Neuronal stem cell (in vitro differentiated cells): Measurements from ENCODE around the gene NFKB2.
A peak's percentile ranks its signal among the peaks of the same experiment; 100 is the strongest.

ENCODE experiments used
- DNase-seq: peaks from one replicate; pipeline ENCODE4 v3.0.0-alpha.2; 2013; ENCODE audit warnings: low spot score
- H2AFZ ChIP-seq: one replicate; pipeline ENCODE4 v1.6.1; 2013; ENCODE audit warnings: mild to moderate bottlenecking, low read length, inconsistent platforms
- H2AK5ac ChIP-seq: 2 replicates; pipeline ENCODE4 v1.6.1; 2013; ENCODE audit warnings: low read depth, mild to moderate bottlenecking, inconsistent platforms, low read length, moderate library complexity, mixed read lengths
- H2BK120ac ChIP-seq: 2 replicates; pipeline ENCODE4 v1.6.1; 2013; ENCODE audit warnings: low read depth, mild to moderate bottlenecking, inconsistent platforms, low read length, moderate library complexity, mixed read lengths
- H2BK12ac ChIP-seq: one replicate; pipeline ENCODE4 v1.6.1; 2013; ENCODE audit warnings: low read length, inconsistent platforms
- H2BK15ac ChIP-seq: 2 replicates; pipeline ENCODE4 v1.6.1; 2013; ENCODE audit warnings: mild to moderate bottlenecking, low read length, inconsistent platforms, mixed read lengths
- H2BK5ac ChIP-seq: one replicate; pipeline ENCODE4 v1.6.1; 2013; ENCODE audit warnings: inconsistent platforms, mild to moderate bottlenecking, low read length, moderate library complexity
- H3K14ac ChIP-seq: one replicate; pipeline ENCODE4 v1.6.1; 2013; ENCODE audit warnings: low read length, inconsistent platforms
- H3K18ac ChIP-seq: 2 replicates; pipeline ENCODE4 v1.6.1; 2013; ENCODE audit warnings: low read length, inconsistent platforms
- H3K23ac ChIP-seq: 2 replicates; pipeline ENCODE4 v1.6.1; 2013; ENCODE audit warnings: low read depth, mild to moderate bottlenecking, mixed read lengths, low read length, inconsistent platforms; ENCODE audit not compliant: poor library complexity
- H3K27ac ChIP-seq: replicated peaks from 3 replicates; pipeline ENCODE4 v1.5.1; 2013; ENCODE audit warnings: low read length, inconsistent platforms
- H3K27me3 ChIP-seq, 3 experiments: 2 replicates each; pipeline ENCODE4 v1.6.1; 2013; ENCODE audit warnings: low read length in 3 of 3, mild to moderate bottlenecking in 2 of 3, inconsistent platforms in 1 of 3, low read depth in 1 of 3, mixed read lengths in 1 of 3, moderate library complexity in 1 of 3; ENCODE audit not compliant: control insufficient read depth in 3 of 3, insufficient read depth in 3 of 3
- H3K36me3 ChIP-seq, 2 donors: replicated peaks in 1 of 2; 2 replicates each; pipeline ENCODE4 v1.6.1; 2013; ENCODE audit warnings: low read length in 2 of 2; ENCODE audit not compliant: control insufficient read depth in 2 of 2, insufficient read depth in 2 of 2
- H3K4ac ChIP-seq: 2 replicates; pipeline ENCODE4 v1.6.1; 2013; ENCODE audit warnings: inconsistent platforms, mild to moderate bottlenecking, low read length, moderate library complexity
- H3K4me1 ChIP-seq, 2 donors: 1 replicate in 1 of 2; 2 replicates in 1 of 2; pipeline ENCODE4 v1.6.1; 2013; ENCODE audit warnings: low read length in 2 of 2, low read depth in 1 of 2; ENCODE audit not compliant: control insufficient read depth in 2 of 2, insufficient read depth in 1 of 2
- H3K4me2 ChIP-seq: one replicate; pipeline ENCODE4 v1.6.1; 2013; ENCODE audit warnings: mild to moderate bottlenecking, low read length, inconsistent platforms; ENCODE audit not compliant: insufficient read depth, poor library complexity, severe bottlenecking
- H3K4me3 ChIP-seq, 2 donors: 2 replicates each; pipeline ENCODE4 v1.5.1; 2013; ENCODE audit warnings: low read length in 2 of 2, mild to moderate bottlenecking in 2 of 2, inconsistent platforms in 1 of 2, moderate library complexity in 1 of 2
- H3K79me1 ChIP-seq: one replicate; pipeline ENCODE4 v1.6.1; 2013; ENCODE audit warnings: low read depth, mild to moderate bottlenecking, inconsistent platforms, low read length, moderate library complexity
- H3K9ac ChIP-seq: one replicate; pipeline ENCODE4 v1.6.1; 2013; ENCODE audit warnings: mild to moderate bottlenecking, low read depth, low read length, inconsistent platforms; ENCODE audit not compliant: poor library complexity
- H3K9me3 ChIP-seq, 2 donors: replicated peaks in 1 of 2; 2 replicates each; pipeline versions ENCODE3 to v1.6.1; 2013; ENCODE audit warnings: low read length in 2 of 2, mild to moderate bottlenecking in 2 of 2, inconsistent platforms in 1 of 2, low read depth in 1 of 2, mixed read lengths in 1 of 2, moderate library complexity in 1 of 2; ENCODE audit not compliant: control insufficient read depth in 2 of 2, insufficient read depth in 1 of 2
- H4K8ac ChIP-seq: one replicate; pipeline ENCODE4 v1.6.1; 2013; ENCODE audit warnings: low read depth, mild to moderate bottlenecking, inconsistent platforms, low read length, moderate library complexity
- H4K91ac ChIP-seq: one replicate; pipeline ENCODE4 v1.6.1; 2013; ENCODE audit warnings: low read length, low read depth, mild to moderate bottlenecking, inconsistent platforms; ENCODE audit not compliant: poor library complexity
- WGBS, 2 donors: extraction: QIAGEN DNeasy Blood & Tissue Kit; methylation state at CpG; one replicate each; pipeline ENCODE4 v1.1.7; 2013; ENCODE audit warnings: missing lambda C conversion rate in 2 of 2, mixed read lengths in 1 of 2; ENCODE audit not compliant: insufficient read length in 2 of 2, insufficient replicate concordance in 1 of 2; ENCODE audit errors: extremely low coverage in 2 of 2; 5-methylcytosine and 5-hydroxymethylcytosine counted together

Gene NFKB2

GRCh38 chr10:102354451-102354850 is 41.1 kb upstream of the NFKB2 start:
- Histone ChIP-seq H2AFZ (no peak overlapping the region), H3K36me3 (peaks cover 45 to 78% of the 10 kb centered on the region in 2 donors), H3K9ac (no peak overlapping the region), H3K4me1 (no peaks in the 10 kb centered on the region), H3K79me1 (no peaks in the 10 kb centered on the region), H3K4ac (no peak overlapping the region), H2BK12ac (no peak overlapping the region), H2BK15ac (no peak overlapping the region), H2BK5ac (no peak overlapping the region), H2BK120ac (no peak overlapping the region), H3K9me3 (no peaks in the 10 kb centered on the region), H3K27ac (no peak overlapping the region), H3K18ac (no peak overlapping the region), H3K4me2 (no peak overlapping the region), H2AK5ac (no peak overlapping the region), H3K4me3 (no peak overlapping the region), H3K14ac (no peak overlapping the region), H4K91ac (no peak overlapping the region), H4K8ac (no peak overlapping the region), H3K23ac (no peak overlapping the region), H3K27me3 (no peaks in the 10 kb centered on the region)
- WGBS, 2 donors: no CpG with 5 or more reads among the region's 3 CpGs
- DNase-seq: no peak

- peaks cover 51 to 93% of the 10 kb centered on the region in 2 donors for H3K36me3 ChIP-seq
- DNase-seq: no peak
- H3K4me1 ChIP-seq: no peaks in the 10 kb centered on the region
- no peak overlapping the region for H3K4me2 ChIP-seq
- H3K4me3 ChIP-seq: peak overlapping the region in 1 of 2 donors; percentile 55
- H2BK5ac ChIP-seq: no peak overlapping the region
- no peak overlapping the region for H3K23ac ChIP-seq
- no CpG with 5 or more reads among the region's 4 CpGs for WGBS, 2 donors
- H3K79me1 ChIP-seq: no peaks in the 10 kb centered on the region
- no peak overlapping the region for H2AK5ac ChIP-seq
- no peak overlapping the region for H4K8ac ChIP-seq
- no peak overlapping the region for H3K27ac ChIP-seq
- no peak overlapping the region for H2BK12ac ChIP-seq
- H3K9ac ChIP-seq: no peak overlapping the region
- no peak overlapping the region for H2AFZ ChIP-seq
- H2BK15ac ChIP-seq: no peak overlapping the region
- H3K4ac ChIP-seq: no peak overlapping the region
- H3K9me3 ChIP-seq: no peaks in the 10 kb centered on the region
- no peaks in the 10 kb centered on the region for H3K27me3 ChIP-seq
- H3K14ac ChIP-seq: no peak overlapping the region
- no peak overlapping the region for H4K91ac ChIP-seq
- no peak overlapping the region for H3K18ac ChIP-seq
- H2BK120ac ChIP-seq: no peak overlapping the region
These were observed 36.7 kb upstream of the NFKB2 start for GRCh38 chr10:102358712-102359382.

GRCh38 chr10:102367441-102367840 is 28.1 kb upstream of the NFKB2 start:
- Histone ChIP-seq H2BK15ac (no peak overlapping the region), H3K23ac (no peak overlapping the region), H3K79me1 (no peaks in the 10 kb centered on the region), H2AFZ (no peak overlapping the region), H3K18ac (no peak overlapping the region), H3K4me2 (no peak overlapping the region), H3K9me3 (peaks cover 0 to 6% of the 10 kb centered on the region in 2 donors), H2BK5ac (no peak overlapping the region), H2BK120ac (no peak overlapping the region), H2AK5ac (no peak overlapping the region), H4K91ac (no peak overlapping the region), H3K27ac (no peak overlapping the region), H3K14ac (no peak overlapping the region), H3K4me1 (no peaks in the 10 kb centered on the region), H3K4me3 (no peak overlapping the region), H4K8ac (no peak overlapping the region), H2BK12ac (no peak overlapping the region), H3K9ac (no peak overlapping the region), H3K36me3 (peaks cover 52 to 88% of the 10 kb centered on the region in 2 donors), H3K27me3 (no peaks in the 10 kb centered on the region), H3K4ac (no peak overlapping the region)
- no peak for DNase-seq
- no CpG with 5 or more reads among the region's 1 CpG for WGBS, 2 donors

GRCh38 chr10:102368077-102368476 is 27.4 kb upstream of the NFKB2 start:
- no peak overlapping the region for H2BK15ac ChIP-seq
- no peak overlapping the region for H2AFZ ChIP-seq
- no peak for DNase-seq
- H3K23ac ChIP-seq: no peak overlapping the region
- H4K8ac ChIP-seq: no peak overlapping the region
- no peak overlapping the region for H3K18ac ChIP-seq
- WGBS, 2 donors: no CpG with 5 or more reads among the region's 3 CpGs
- H3K36me3 ChIP-seq: peaks cover 48 to 88% of the 10 kb centered on the region in 2 donors
- H3K79me1 ChIP-seq: no peaks in the 10 kb centered on the region
- no peak overlapping the region for H2AK5ac ChIP-seq
- H3K4me2 ChIP-seq: no peak overlapping the region
- H3K9ac ChIP-seq: no peak overlapping the region
- no peaks in the 10 kb centered on the region for H3K27me3 ChIP-seq
- no peak overlapping the region for H3K14ac ChIP-seq
- H3K4ac ChIP-seq: no peak overlapping the region
- H3K27ac ChIP-seq: no peak overlapping the region
- H2BK12ac ChIP-seq: no peak overlapping the region
- peak overlapping the region in 1 of 2 donors; percentile 13 for H3K4me3 ChIP-seq
- H4K91ac ChIP-seq: no peak overlapping the region
- peaks cover 0 to 6% of the 10 kb centered on the region in 2 donors for H3K9me3 ChIP-seq
- no peak overlapping the region for H2BK120ac ChIP-seq
- H3K4me1 ChIP-seq: no peaks in the 10 kb centered on the region
- no peak overlapping the region for H2BK5ac ChIP-seq
